Measurements from ENCODE around the gene CDRT4. TPM values are rescaled to one million over a fixed set of nuclear protein-coding genes. Genes with fewer than 3 reads are reported as not detected.

Gene CDRT4
- polyA plus RNA-seq, 1 of the 3 experiments (the other 2 are of a cell fraction): 4.6 TPM

DNA sequence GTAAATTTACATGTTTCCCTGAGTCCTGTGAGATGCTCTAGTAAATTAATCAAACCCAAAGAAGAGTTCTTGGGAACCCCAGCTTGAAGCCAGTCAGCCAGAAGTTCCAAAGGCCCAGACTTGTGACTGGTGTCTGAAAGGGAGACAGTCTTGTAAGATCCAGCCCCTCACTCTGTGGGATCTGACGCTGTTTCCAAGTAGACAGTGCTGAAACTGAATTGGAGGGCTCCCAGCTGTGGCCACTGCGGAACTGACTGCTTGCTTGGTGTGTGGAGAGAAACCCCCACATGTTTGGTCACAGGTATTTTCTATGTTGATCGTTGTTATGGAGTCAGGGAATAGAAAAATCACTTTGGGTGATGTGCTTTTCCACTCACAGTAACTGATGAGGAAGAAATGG lies 5.5 kb upstream of the CDRT4 start:
- H3K9me3 ChIP-seq: no peaks in the 10 kb centered on the region
- no peak overlapping the region for H3K9ac ChIP-seq
- no peaks in the 10 kb centered on the region for H3K27me3 ChIP-seq (ENCODE audit: insufficient read depth)
- H2AFZ ChIP-seq (ENCODE audit: low read depth): no peak overlapping the region
- no peak for DNase-seq
- TF ChIP-seq EZH2phosphoT487 (IDR thresholded peaks at IDR 0.05; ENCODE audit: borderline replicate concordance, low read depth) (no peak), TEAD4 (IDR thresholded peaks at IDR 0.05; ENCODE audit: borderline replicate concordance, insufficient read depth) (no peak), MEF2A (IDR thresholded peaks at IDR 0.05; ENCODE audit: borderline replicate concordance, low read depth) (no peak), SMC3 (IDR thresholded peaks at IDR 0.05; ENCODE audit: low read depth, low read length) (no peak), FOXM1 (IDR thresholded peaks at IDR 0.05; ENCODE audit: low read depth) (no peak), RCOR1 (IDR thresholded peaks at IDR 0.05; ENCODE audit: low read length) (no peak), GABPA (IDR thresholded peaks at IDR 0.05; ENCODE audit: low read depth) (no peak), RXRA (IDR thresholded peaks at IDR 0.05; ENCODE audit: borderline replicate concordance, low read depth) (no peak), YY1 (IDR thresholded peaks at IDR 0.05; ENCODE audit: low read depth) (no peak), POLR2AphosphoS5 (IDR thresholded peaks at IDR 0.05; ENCODE audit: low read depth, low read length) (no peak), NRF1 (IDR thresholded peaks at IDR 0.05; ENCODE audit: low read depth, low read length) (no peak), MXI1 (IDR thresholded peaks at IDR 0.05; ENCODE audit: low read depth, low read length) (no peak), TCF12 (IDR thresholded peaks at IDR 0.05) (no peak), FOSL2 (IDR thresholded peaks at IDR 0.05; ENCODE audit: borderline replicate concordance, low read depth) (no peak), PBX3 (IDR thresholded peaks at IDR 0.05) (no peak)
- H4K20me1 ChIP-seq (ENCODE audit: insufficient read depth): no peaks in the 10 kb centered on the region
- H3K9me2 ChIP-seq: no peaks in the 10 kb centered on the region
- peaks cover 11 to 19% of the 10 kb centered on the region in 2 experiments; a peak in 1 of 4 replicates for H3K4me1 ChIP-seq (ENCODE audit: control insufficient read depth in 1 of 2, insufficient read depth in 2 of 2, low read depth in 1 of 2, low read length in 1 of 2)
- no peak overlapping the region for H3K27ac ChIP-seq (ENCODE audit: low read depth in 2 of 2, low read length in 1 of 2)
- no peaks in the 10 kb centered on the region for H3F3A ChIP-seq (replicated peaks; ENCODE audit: insufficient read depth)
- H3K4me3 ChIP-seq (ENCODE audit: low read depth in 2 of 2, low read length in 1 of 2): no peak overlapping the region
- ChIA-PET POLR2A (no interaction called here), CTCF (no interaction called here)
- no peaks in the 10 kb centered on the region for H3K79me2 ChIP-seq (ENCODE audit: insufficient read depth)
- no peak overlapping the region for H3K4me2 ChIP-seq
- 89% methylated on average over 3 of the region's 3 CpGs for WGBS (ENCODE audit: low lambda C conversion rate)
- no peaks in the 10 kb centered on the region for H3K36me3 ChIP-seq (replicated peaks in 1 of 2; ENCODE audit: control insufficient read depth in 1 of 2, insufficient read depth in 2 of 2, low read length in 1 of 2)

GRCh38 chr17:15470536-15470935 lies 3.1 kb upstream of the CDRT4 start:
- Histone ChIP-seq H3K36me3 (replicated peaks in 1 of 2; ENCODE audit: control insufficient read depth in 1 of 2, insufficient read depth in 2 of 2, low read length in 1 of 2) (no peaks in the 10 kb centered on the region), H3K27ac (ENCODE audit: low read depth in 2 of 2, low read length in 1 of 2) (no peak overlapping the region), H3K79me2 (ENCODE audit: insufficient read depth) (no peaks in the 10 kb centered on the region), H3F3A (replicated peaks; ENCODE audit: insufficient read depth) (no peaks in the 10 kb centered on the region), H3K27me3 (ENCODE audit: insufficient read depth) (no peaks in the 10 kb centered on the region), H3K9me2 (no peaks in the 10 kb centered on the region), H3K4me2 (no peak overlapping the region), H3K4me3 (ENCODE audit: low read depth in 2 of 2, low read length in 1 of 2) (no peak overlapping the region), H3K4me1 (ENCODE audit: control insufficient read depth in 1 of 2, insufficient read depth in 2 of 2, low read depth in 1 of 2, low read length in 1 of 2) (peaks cover 11 to 26% of the 10 kb centered on the region in 2 experiments; a peak in 1 of 4 replicates), H3K9me3 (no peaks in the 10 kb centered on the region), H3K9ac (no peak overlapping the region), H4K20me1 (ENCODE audit: insufficient read depth) (no peaks in the 10 kb centered on the region), H2AFZ (ENCODE audit: low read depth) (no peak overlapping the region)
- CTCF ChIA-PET: interaction anchor here (0.7 to 1.3 kb wide), 2 partner anchors 32 to 60 kb away, joined by 3 to 4 read pairs; no protein-coding TSS in a partner anchor
- no peak for DNase-seq
- WGBS (ENCODE audit: low lambda C conversion rate): 57% methylated on average over 7 of the region's 7 CpGs
- TF ChIP-seq MXI1 (IDR thresholded peaks at IDR 0.05; ENCODE audit: low read depth, low read length) (no peak), YY1 (IDR thresholded peaks at IDR 0.05; ENCODE audit: low read depth) (no peak), RXRA (IDR thresholded peaks at IDR 0.05; ENCODE audit: borderline replicate concordance, low read depth) (no peak), RFX5 (IDR thresholded peaks at IDR 0.05; ENCODE audit: low read length) (no peak), CHD2 (IDR thresholded peaks at IDR 0.05; ENCODE audit: low read length, partially characterized antibody) (no peak), USF2 (IDR thresholded peaks at IDR 0.05; ENCODE audit: borderline replicate concordance, low read depth, low read length) (no peak), RAD21 (IDR thresholded peaks at IDR 0.05; ENCODE audit: low read length) (no peak), EP300 (IDR thresholded peaks at IDR 0.05; ENCODE audit: borderline replicate concordance in 1 of 2, low read depth in 1 of 2, low read length in 1 of 2) (no peak), RCOR1 (IDR thresholded peaks at IDR 0.05; ENCODE audit: low read length) (no peak), TAF1 (IDR thresholded peaks at IDR 0.05; ENCODE audit: borderline replicate concordance, low read depth, low read length) (no peak), MAX (IDR thresholded peaks at IDR 0.05; ENCODE audit: low read depth) (no peak)
- TF ChIP-seq, protein P1, sequence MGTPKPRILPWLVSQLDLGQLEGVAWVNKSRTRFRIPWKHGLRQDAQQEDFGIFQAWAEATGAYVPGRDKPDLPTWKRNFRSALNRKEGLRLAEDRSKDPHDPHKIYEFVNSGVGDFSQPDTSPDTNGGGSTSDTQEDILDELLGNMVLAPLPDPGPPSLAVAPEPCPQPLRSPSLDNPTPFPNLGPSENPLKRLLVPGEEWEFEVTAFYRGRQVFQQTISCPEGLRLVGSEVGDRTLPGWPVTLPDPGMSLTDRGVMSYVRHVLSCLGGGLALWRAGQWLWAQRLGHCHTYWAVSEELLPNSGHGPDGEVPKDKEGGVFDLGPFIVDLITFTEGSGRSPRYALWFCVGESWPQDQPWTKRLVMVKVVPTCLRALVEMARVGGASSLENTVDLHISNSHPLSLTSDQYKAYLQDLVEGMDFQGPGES (IDR thresholded peaks at IDR 0.05; ENCODE audit: low read depth, low read length): no peak
- POLR2A ChIA-PET: no interaction called here

Data from SK-N-SH (cell line).